NCI-H748 treated with DMSO at 0.1 percent for 48 hours (cell line): ENCODE data around the gene CCNB1IP1.
"Not testable (repeated sequence)": the region's sequence is repeated elsewhere in the genome, so short reads cannot be mapped to it uniquely, and the experiment has no call there.

ENCODE experiments used
- DNase-seq: peaks from one replicate; lab custom pipeline; 2025; lab: John Stamatoyannopoulos, UW

Gene CCNB1IP1

GRCh38 chr14:20332788-20333493 is at the start of gene CCNB1IP1:
Gene CCNB1IP1, minus strand, starts transcription at chr14:20333279. Its CDS starts 16,756 bp downstream, at chr14:20316523.
- DNase-seq = peak; percentile 91

- no peak for DNase-seq
Measured at GRCh38 chr14:20382526-20382925, 49.4 kb upstream of the CCNB1IP1 start.

GRCh38 chr14:20381341-20381740 is 48.3 kb upstream of the CCNB1IP1 start:
- no peak for DNase-seq

- DNase-seq = no peak
Measured at GRCh38 chr14:20380681-20381080, 47.6 kb upstream of the CCNB1IP1 start.

GRCh38 chr14:20379743-20380142 is 46.7 kb upstream of the CCNB1IP1 start:
- DNase-seq = no peak

GRCh38 chr14:20377171-20377570 is 44.1 kb upstream of the CCNB1IP1 start:
- no peak for DNase-seq

- DNase-seq = no peak
Measured at GRCh38 chr14:20376071-20376588, 43.1 kb upstream of the CCNB1IP1 start.

- no peak for DNase-seq
Measured at GRCh38 chr14:20375471-20375870, 42.4 kb upstream of the CCNB1IP1 start.

GRCh38 chr14:20372796-20373195 is 39.7 kb upstream of the CCNB1IP1 start:
- no peak for DNase-seq

- no peak for DNase-seq
Measured at GRCh38 chr14:20365928-20366327, 32.8 kb upstream of the CCNB1IP1 start.

GRCh38 chr14:20358474-20358873 is 25.4 kb upstream of the CCNB1IP1 start:
- DNase-seq = not testable (repeated sequence)

GRCh38 chr14:20356422-20356821 is 23.3 kb upstream of the CCNB1IP1 start:
- no peak for DNase-seq

- DNase-seq = no peak
Measured at GRCh38 chr14:20350860-20351259, 17.8 kb upstream of the CCNB1IP1 start.

- no peak for DNase-seq
Measured at GRCh38 chr14:20350282-20350681, 17.2 kb upstream of the CCNB1IP1 start.

GRCh38 chr14:20347747-20348146 is 14.7 kb upstream of the CCNB1IP1 start:
- DNase-seq = no peak

GRCh38 chr14:20346713-20347112 is 13.6 kb upstream of the CCNB1IP1 start:
- no peak for DNase-seq

- no peak for DNase-seq
Measured at GRCh38 chr14:20345366-20345765, 12.3 kb upstream of the CCNB1IP1 start.

- peak; percentile 35 for DNase-seq
Measured at GRCh38 chr14:20343862-20344220, 10.8 kb upstream of the CCNB1IP1 start.

- peak; percentile 96 for DNase-seq
Measured at GRCh38 chr14:20343092-20343861, 10.2 kb upstream of the CCNB1IP1 start, which contains the start of gene PARP2. Gene PARP2, plus strand, starts transcription at chr14:20343635. Its CDS starts 7 bp downstream, at chr14:20343642.

GRCh38 chr14:20341646-20342045 is 8.6 kb upstream of the CCNB1IP1 start:
- DNase-seq = no peak

- not testable (repeated sequence) for DNase-seq
Measured at GRCh38 chr14:20341032-20341431, 8.0 kb upstream of the CCNB1IP1 start.

GRCh38 chr14:20334017-20334416 is 938 bp upstream of the CCNB1IP1 start:
- DNase-seq = no peak

- DNase-seq = no peak
Measured at GRCh38 chr14:20333494-20333841, 389 bp upstream of the CCNB1IP1 start.
